Small intestine (tissue), 7 donors: ENCODE results near the gene SUDS3. TPM values are rescaled to one million over a fixed set of nuclear protein-coding genes. Genes with fewer than 3 reads are reported as not detected.

ENCODE experiments used
- DNase-seq, 2 donors: peaks; one replicate each; pipeline versions ENCODE4 v3.0.0 to v3.0.0-alpha.2; 2013
- FAIRE-seq: peaks from 2 replicates; lab custom pipeline; 2012; peaks lifted over from hg19 to GRCh38; lab: Jason Lieb, UNC
- H3K27ac ChIP-seq, 3 donors: one replicate each; pipeline ENCODE4 v1.5.1; 2013; ENCODE audit warnings: low read length in 2 of 3, mild to moderate bottlenecking in 2 of 3, control low read depth in 1 of 3, inconsistent platforms in 1 of 3, low read depth in 1 of 3, moderate library complexity in 1 of 3
- H3K27me3 ChIP-seq, 3 donors: one replicate each; pipeline ENCODE4 v1.6.1; 2013; ENCODE audit warnings: low read length in 3 of 3, inconsistent platforms in 1 of 3; ENCODE audit not compliant: control insufficient read depth in 3 of 3, insufficient read depth in 3 of 3
- H3K36me3 ChIP-seq, 3 donors: one replicate each; pipeline ENCODE4 v1.6.1; 2013; ENCODE audit warnings: low read length in 3 of 3, inconsistent platforms in 1 of 3, low read depth in 1 of 3, mild to moderate bottlenecking in 1 of 3, moderate library complexity in 1 of 3; ENCODE audit not compliant: control insufficient read depth in 3 of 3, insufficient read depth in 2 of 3
- H3K4me1 ChIP-seq, 3 donors: one replicate each; pipeline ENCODE4 v1.6.1; 2013; ENCODE audit warnings: low read length in 2 of 3, inconsistent platforms in 1 of 3, low read depth in 1 of 3, mild to moderate bottlenecking in 1 of 3, moderate library complexity in 1 of 3; ENCODE audit not compliant: control insufficient read depth in 3 of 3, insufficient read depth in 2 of 3
- H3K4me3 ChIP-seq, 3 donors: one replicate each; pipeline ENCODE4 v1.5.1; 2013; ENCODE audit warnings: low read length in 3 of 3, control low read depth in 1 of 3, inconsistent platforms in 1 of 3, low read depth in 1 of 3, mild to moderate bottlenecking in 1 of 3, moderate library complexity in 1 of 3
- H3K9me3 ChIP-seq, 2 donors: one replicate each; pipeline ENCODE4 v1.6.1; 2013; ENCODE audit warnings: low read depth in 1 of 2, low read length in 1 of 2; ENCODE audit not compliant: control insufficient read depth in 2 of 2, insufficient read depth in 1 of 2
- WGBS, 3 donors: extraction: QIAGEN DNeasy Blood & Tissue Kit; methylation state at CpG; one replicate each; pipeline ENCODE4 v1.1.7; 2013; 5-methylcytosine and 5-hydroxymethylcytosine counted together
- polyA plus RNA-seq, 4 donors: library from polyadenylated mRNA; stranded (reverse) in 3 of 4; unstranded in 1 of 4; fragments of 200-250 nt in 3 of 4; fragments of 120-200 nt in 1 of 4; gene quantifications; one replicate each; pipeline versions ENCODE4 v1.2.1 to v1.2.3, GENCODE V29; 2013
- donor health status: healthy with polysubstance abuse.
- donor health status: control.
- donor health status: control.
- donor health status: Bipolar disorder and iron deficiency.
- donor health status: healthy.

SUDS3 gene
- polyA plus RNA-seq, 4 donors = 8.4 to 33.6 (median 15.4) TPM

DNA sequence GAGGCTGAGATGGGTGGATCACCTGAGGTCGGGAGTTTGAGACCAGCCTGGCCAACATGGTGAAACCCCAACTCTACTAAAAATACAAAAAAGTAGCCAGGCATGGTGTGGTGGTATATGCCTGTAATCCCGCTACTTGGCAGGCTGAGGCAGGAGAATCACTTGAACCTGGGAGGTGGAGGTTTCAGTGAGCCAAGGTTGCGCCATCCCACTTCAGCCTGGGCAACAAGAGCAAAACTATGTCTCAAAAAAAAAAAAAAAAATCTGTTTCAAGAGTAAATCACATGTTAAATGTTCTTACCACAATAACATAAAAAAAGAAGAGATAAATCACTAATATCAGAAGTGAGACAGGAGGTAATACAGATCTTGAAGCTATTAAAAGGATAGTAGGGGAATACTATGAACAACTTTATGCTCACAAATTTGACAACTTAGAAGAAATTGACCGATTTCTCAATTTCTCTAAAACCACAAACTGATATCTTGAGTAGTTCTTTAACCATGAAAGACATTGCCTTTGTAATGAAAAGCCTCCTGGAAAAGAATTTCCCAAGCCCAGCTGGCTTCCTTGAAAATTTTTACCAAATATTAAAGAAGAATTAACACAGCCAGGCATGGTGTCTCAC is 41.3 kb upstream of the SUDS3 start:
- no peaks in the 10 kb centered on the region for H3K9me3 ChIP-seq
- peaks cover 0 to 8% (median 0%) of the 10 kb centered on the region in 3 donors for H3K4me1 ChIP-seq
- FAIRE-seq (no peak), DNase-seq (no peak)
- 89 to 98% (median 90%) methylated on average over 4 of the region's 4 CpGs for WGBS, 3 donors
- H3K27me3 ChIP-seq = no peaks in the 10 kb centered on the region
- H3K4me3 ChIP-seq = no peak overlapping the region
- H3K36me3 ChIP-seq = peaks cover 0 to 9% (median 0%) of the 10 kb centered on the region in 3 donors
- H3K27ac ChIP-seq = no peak overlapping the region

DNA sequence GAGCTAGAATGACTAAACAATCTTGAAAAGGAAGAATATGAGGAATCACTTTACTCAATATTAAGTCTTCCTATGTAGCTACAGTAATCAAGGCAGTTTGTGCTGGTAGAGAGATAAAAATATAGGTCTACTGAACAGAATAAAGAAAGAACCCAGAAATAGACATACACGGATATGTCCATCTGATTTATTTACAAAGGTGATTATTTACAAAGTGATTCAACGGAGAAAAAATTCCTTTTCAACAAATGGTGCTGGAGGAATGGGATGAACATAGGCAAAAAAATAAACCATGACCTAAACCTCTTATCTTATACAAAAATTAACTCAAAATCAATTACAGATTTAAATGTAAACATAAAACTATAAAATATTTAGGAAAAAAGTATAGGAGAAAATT is 40.2 kb upstream of the SUDS3 start:
- H3K4me3 ChIP-seq = no peak overlapping the region
- DNase-seq (no peak), FAIRE-seq (no peak)
- no peaks in the 10 kb centered on the region for H3K9me3 ChIP-seq
- H3K27me3 ChIP-seq = no peaks in the 10 kb centered on the region
- H3K36me3 ChIP-seq = peaks cover 0 to 9% (median 0%) of the 10 kb centered on the region in 3 donors
- 76 to 86% (median 85%) methylated on average over 2 of the region's 2 CpGs for WGBS, 3 donors
- H3K27ac ChIP-seq = no peak overlapping the region
- peaks cover 0 to 3% (median 0%) of the 10 kb centered on the region in 3 donors for H3K4me1 ChIP-seq

DNA sequence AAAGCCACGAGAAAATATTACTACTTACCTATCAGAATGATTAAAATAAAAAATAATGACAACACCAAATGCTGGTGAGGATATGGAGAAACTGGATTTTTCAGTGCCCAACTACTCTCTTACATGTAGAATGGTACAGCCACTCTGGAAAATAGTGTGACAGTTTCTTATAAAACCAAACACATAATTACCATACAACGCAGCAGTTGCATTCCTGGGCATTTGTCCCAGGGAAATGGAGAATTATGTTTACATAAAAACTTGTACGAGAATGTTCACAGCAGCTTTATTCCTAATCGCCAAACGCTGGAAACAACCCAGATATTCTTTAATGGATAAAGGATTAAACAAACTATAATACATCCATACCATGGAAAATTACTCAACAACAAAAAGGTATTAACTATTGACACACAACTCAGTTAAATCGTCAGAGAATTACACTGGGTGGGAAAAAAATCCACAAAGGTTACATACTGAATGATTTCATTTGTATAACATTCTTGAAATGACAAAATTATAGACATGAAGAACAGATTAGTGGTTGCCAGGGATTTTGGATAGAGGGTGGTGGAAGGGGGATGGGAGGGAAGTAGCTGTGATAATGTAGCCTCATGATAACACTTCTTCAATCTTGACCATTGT is 39.0 kb upstream of the SUDS3 start:
- H3K4me3 ChIP-seq = no peak overlapping the region
- no peak overlapping the region for H3K27ac ChIP-seq
- 61 to 85% (median 75%) methylated on average over 6 of the region's 6 CpGs for WGBS, 3 donors
- no peaks in the 10 kb centered on the region for H3K27me3 ChIP-seq
- no peaks in the 10 kb centered on the region for H3K9me3 ChIP-seq
- FAIRE-seq (no peak), DNase-seq (no peak)
- peaks cover 0 to 6% (median 0%) of the 10 kb centered on the region in 3 donors for H3K36me3 ChIP-seq
- H3K4me1 ChIP-seq = no peaks in the 10 kb centered on the region

DNA sequence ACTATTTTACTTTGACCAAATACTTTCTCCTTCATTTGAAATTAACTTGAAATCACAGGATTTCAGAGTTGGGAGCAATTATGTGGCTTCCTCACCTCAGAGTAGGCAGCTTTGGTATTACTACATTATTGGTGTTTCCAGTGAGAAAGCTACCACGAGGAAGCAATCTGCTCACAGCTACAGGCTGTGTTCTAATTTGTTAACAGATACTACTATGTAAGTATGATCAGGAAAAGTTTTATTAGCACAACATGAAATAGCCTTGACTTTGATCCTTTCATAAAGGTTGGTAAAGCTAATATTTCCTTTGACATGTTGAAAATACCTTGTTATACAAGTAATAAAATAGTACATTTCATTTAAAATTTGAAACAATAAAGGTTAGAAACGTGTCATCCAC is 34.3 kb upstream of the SUDS3 start:
- no peak for FAIRE-seq
- Histone ChIP-seq H3K36me3 (no peaks in the 10 kb centered on the region), H3K9me3 (no peaks in the 10 kb centered on the region), H3K27me3 (no peaks in the 10 kb centered on the region), H3K27ac (peak overlapping the region in 1 of 3 donors; percentile 26), H3K4me3 (no peak overlapping the region), H3K4me1 (peaks cover 1 to 4% (median 1%) of the 10 kb centered on the region in 3 donors)
- peak; percentile 22 to 33 for DNase-seq
- WGBS, 3 donors = 17 to 44% (median 33%) methylated on average over 2 of the region's 2 CpGs

DNA sequence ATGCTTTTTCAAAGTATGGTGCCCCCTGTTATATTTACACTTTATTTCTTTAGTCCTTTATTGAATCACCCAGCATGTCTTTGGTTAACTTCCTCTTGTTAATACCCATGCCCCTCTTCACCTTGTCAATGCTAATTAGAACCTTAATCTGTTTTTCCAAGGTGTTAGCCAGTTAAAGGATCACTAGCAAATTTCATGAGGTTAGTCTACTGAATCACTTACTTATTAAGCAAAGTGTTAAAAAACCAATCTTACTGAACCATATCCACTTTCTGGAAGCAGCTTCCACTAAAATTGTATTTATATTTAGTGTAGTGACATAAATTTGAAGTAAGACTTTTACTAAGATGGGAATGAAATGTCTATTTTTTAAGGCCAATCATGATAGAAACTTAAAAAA is 31.5 kb upstream of the SUDS3 start:
- DNase-seq = no peak
- Histone ChIP-seq H3K27me3 (no peaks in the 10 kb centered on the region), H3K9me3 (no peaks in the 10 kb centered on the region), H3K4me3 (no peak overlapping the region), H3K36me3 (no peaks in the 10 kb centered on the region), H3K27ac (no peak overlapping the region), H3K4me1 (peaks cover 4 to 19% (median 11%) of the 10 kb centered on the region in 3 donors)
- no peak for FAIRE-seq

DNA sequence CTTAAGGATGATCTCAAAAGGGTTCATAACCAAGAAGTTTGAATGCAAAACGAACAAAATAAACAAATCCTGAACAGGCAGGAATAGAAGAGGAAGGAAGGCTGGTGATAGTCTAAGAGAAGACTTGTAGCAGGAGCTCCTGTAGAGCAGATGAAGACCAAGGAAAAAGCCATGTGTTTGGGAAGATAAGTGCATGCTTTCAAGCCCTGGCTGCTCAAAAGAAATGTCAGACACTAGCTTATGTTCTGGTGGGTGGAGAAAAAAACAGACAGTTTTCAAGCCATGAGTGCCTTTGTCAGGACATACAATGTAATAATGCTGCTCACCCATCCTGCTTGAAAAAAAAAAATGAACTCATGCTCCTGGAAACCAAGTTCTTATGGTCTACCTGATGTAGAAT is 31.0 kb upstream of the SUDS3 start:
- FAIRE-seq (no peak), DNase-seq (no peak)
- no peak overlapping the region for H3K27ac ChIP-seq
- no peaks in the 10 kb centered on the region for H3K9me3 ChIP-seq
- WGBS, 3 donors = 35 to 59% (median 56%) methylated on average over 1 of the region's 1 CpG
- no peaks in the 10 kb centered on the region for H3K27me3 ChIP-seq
- H3K36me3 ChIP-seq = no peaks in the 10 kb centered on the region
- H3K4me1 ChIP-seq = peaks cover 4 to 19% (median 11%) of the 10 kb centered on the region in 3 donors
- no peak overlapping the region for H3K4me3 ChIP-seq

DNA sequence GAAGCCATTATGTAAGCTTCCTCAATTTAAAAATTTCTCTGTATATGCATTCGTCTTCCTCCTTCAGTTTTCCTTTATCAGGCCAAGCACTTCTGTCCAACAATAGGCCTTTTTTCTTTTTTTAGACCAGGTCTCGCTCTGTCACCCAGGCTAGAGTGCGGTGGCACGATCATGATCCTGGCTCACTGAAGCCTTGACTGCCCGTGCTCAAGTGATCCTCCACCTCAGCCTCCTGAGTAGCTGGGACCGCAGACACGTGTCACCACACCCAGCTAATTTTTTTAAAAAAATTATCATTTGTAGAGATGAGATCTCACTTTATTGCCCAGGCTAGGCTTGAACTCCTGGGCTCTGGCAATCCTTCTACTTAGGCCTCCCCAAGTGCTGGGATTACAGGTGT is 29.5 kb upstream of the SUDS3 start:
- Histone ChIP-seq H3K9me3 (no peaks in the 10 kb centered on the region), H3K36me3 (no peaks in the 10 kb centered on the region), H3K4me3 (no peak overlapping the region), H3K4me1 (peaks cover 4 to 19% (median 11%) of the 10 kb centered on the region in 3 donors), H3K27me3 (no peaks in the 10 kb centered on the region), H3K27ac (peak overlapping the region in 1 of 3 donors; percentile 64)
- peak in 1 of 2 donors; percentile 19 for DNase-seq
- FAIRE-seq = no peak
- 52 to 54% (median 53%) methylated on average over 7 of the region's 7 CpGs for WGBS, 3 donors

DNA sequence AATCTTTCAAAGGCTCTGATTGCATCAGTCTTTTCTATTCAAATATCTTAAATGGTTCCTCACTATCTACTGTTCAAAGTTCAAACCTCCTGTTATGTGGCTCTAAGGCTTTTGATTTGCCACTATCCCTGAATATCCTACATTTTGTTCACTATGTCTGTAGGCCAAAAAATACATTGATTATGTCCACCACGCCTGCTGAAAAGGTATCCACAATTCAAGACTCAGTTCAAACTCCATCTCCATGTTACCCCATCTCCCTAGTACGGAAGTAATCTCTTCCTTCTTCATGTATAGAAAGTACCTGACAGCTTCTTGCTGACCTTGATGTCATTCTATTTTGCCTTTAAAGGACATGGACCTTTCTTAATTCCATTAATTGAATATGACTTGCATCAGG is 28.4 kb upstream of the SUDS3 start:
- 20 to 68% (median 46%) methylated on average over 2 of the region's 2 CpGs for WGBS, 3 donors

More for the DNA sequence above, 28.4 kb upstream of the SUDS3 start:
- peak overlapping the region; percentile 24 to 57 (median 48) for H3K27ac ChIP-seq
- FAIRE-seq (peak; percentile 55), DNase-seq (peak; percentile 57 to 80)
- peaks cover 4 to 19% (median 11%) of the 10 kb centered on the region in 3 donors for H3K4me1 ChIP-seq
- H3K27me3 ChIP-seq = no peaks in the 10 kb centered on the region
- no peaks in the 10 kb centered on the region for H3K9me3 ChIP-seq
- H3K36me3 ChIP-seq = no peaks in the 10 kb centered on the region
- H3K4me3 ChIP-seq = no peak overlapping the region
